Fibroblast of lung (primary cell): ENCODE measurements around the gene POLR1G. TPM values are rescaled to one million over a fixed set of nuclear protein-coding genes. Genes with fewer than 3 reads are reported as not detected.

Source experiments
- DNase-seq, 2 donors: peaks; one replicate each; pipeline versions ENCODE4 v3.0.0 to v3.0.0-alpha.2; 2010; ENCODE audit warnings: low read depth in 2 of 2
- H2AFZ ChIP-seq: 2 replicates; pipeline ENCODE4 v1.5.1; 2012; ENCODE audit warnings: low read length, control low read depth, inconsistent platforms
- H3K27ac ChIP-seq: 2 replicates; pipeline ENCODE4 v1.5.1; 2011; ENCODE audit warnings: low read length, control low read depth; ENCODE audit not compliant: insufficient read depth
- H3K27me3 ChIP-seq: 2 replicates; pipeline ENCODE4 v1.5.1; 2011; ENCODE audit warnings: mild to moderate bottlenecking, low read length; ENCODE audit not compliant: control insufficient read depth, insufficient read depth
- H3K36me3 ChIP-seq: 2 replicates; pipeline ENCODE4 v1.5.1; 2011; ENCODE audit warnings: low read length; ENCODE audit not compliant: control insufficient read depth, insufficient read depth
- H3K4me1 ChIP-seq: 2 replicates; pipeline ENCODE4 v1.5.1; 2011; ENCODE audit warnings: low read length; ENCODE audit not compliant: control insufficient read depth, insufficient read depth; ENCODE audit errors: extremely low read depth
- H3K4me2 ChIP-seq: 2 replicates; pipeline ENCODE4 v1.5.1; 2011; ENCODE audit warnings: low read length, control low read depth; ENCODE audit not compliant: insufficient read depth; ENCODE audit errors: extremely low read depth
- H3K4me3 ChIP-seq, 4 experiments: fragments of 200-600 bp in 1 of 4; sonication (generic) in 1 of 4; replicated peaks in 1 of 4; 2 replicates each; pipeline ENCODE4 v1.5.1; 2011 to 2016; ENCODE audit warnings: low read length in 4 of 4, low read depth in 3 of 4, mild to moderate bottlenecking in 3 of 4, control low read depth in 2 of 4, inconsistent platforms in 1 of 4, mixed read lengths in 1 of 4; ENCODE audit not compliant: insufficient read depth in 1 of 4; ENCODE audit errors: control extremely low read depth in 1 of 4
- H3K79me2 ChIP-seq: 2 replicates; pipeline ENCODE4 v1.5.1; 2012; ENCODE audit warnings: mild to moderate bottlenecking, low read length, inconsistent platforms; ENCODE audit not compliant: control insufficient read depth, insufficient read depth
- H3K9ac ChIP-seq: 2 replicates; pipeline ENCODE4 v1.5.1; 2011; ENCODE audit warnings: mild to moderate bottlenecking, low read length, control low read depth; ENCODE audit not compliant: insufficient read depth
- H3K9me3 ChIP-seq: 2 replicates; pipeline ENCODE4 v1.5.1; 2012; ENCODE audit warnings: low read depth, low read length; ENCODE audit not compliant: control insufficient read depth, insufficient read depth
- H4K20me1 ChIP-seq: 2 replicates; pipeline ENCODE4 v1.5.1; 2011; ENCODE audit warnings: low read length; ENCODE audit not compliant: control insufficient read depth, insufficient read depth; ENCODE audit errors: extremely low read depth
- CTCF ChIP-seq, 2 donors: IDR thresholded peaks in 1 of 2; conservative IDR thresholded peaks in 1 of 2; 1 replicate in 1 of 2; 2 replicates in 1 of 2; pipeline ENCODE4 v1.5.1; 2011 to 2012; ENCODE audit warnings: low read length in 2 of 2, control low read depth in 1 of 2, inconsistent platforms in 1 of 2, low read depth in 1 of 2, mild to moderate bottlenecking in 1 of 2
- EZH2 ChIP-seq: IDR thresholded peaks from 2 replicates; pipeline ENCODE4 v1.5.1; 2012; ENCODE audit warnings: low read length, control low read depth, mild to moderate bottlenecking; ENCODE audit errors: missing control alignments
- polyA plus RNA-seq, 2 donors: library from polyadenylated mRNA; depleted of rRNA in 1 of 2; stranded (reverse) in 1 of 2; unstranded in 1 of 2; fragments of >200 nt; gene quantifications; 2 replicates each; pipeline ENCODE4 v1.2.1, GENCODE V29; 2011 to 2012; ENCODE audit warnings: missing spikeins in 1 of 2
- total RNA-seq: library from RNA; depleted of rRNA; stranded (reverse); fragments of >200 nt; gene quantifications from 2 replicates; pipeline ENCODE4 v1.2.1, GENCODE V29; 2014

POLR1G gene
- total and polyA plus RNA-seq, 2 donors (not counting 1 experiment from before 2014, with no cell fraction given) = 3.6 to 4.7 TPM

- Histone ChIP-seq H3K27ac (no peak overlapping the region), H3K4me3 (no peak overlapping the region), H3K4me1 (no peaks in the 10 kb centered on the region), H3K79me2 (peaks cover 15% of the 10 kb centered on the region), H3K27me3 (no peaks in the 10 kb centered on the region), H2AFZ (no peak overlapping the region), H4K20me1 (no peaks in the 10 kb centered on the region), H3K9me3 (no peaks in the 10 kb centered on the region), H3K9ac (no peak overlapping the region), H3K36me3 (peaks cover 8% of the 10 kb centered on the region), H3K4me2 (no peak overlapping the region)
- TF ChIP-seq EZH2 = no peak
- no peak for TF ChIP-seq CTCF (conservative IDR thresholded peaks at IDR 0.05 in 1 of 2, IDR thresholded peaks at IDR 0.05 in 1 of 2; ENCODE audit: low read depth in 1 of 2, low read length in 2 of 2)
- no peak for DNase-seq
These were observed 38.3 kb upstream of the POLR1G start for GRCh38 chr19:45368127-45368526.

- Histone ChIP-seq H3K27ac (no peak overlapping the region), H3K27me3 (no peaks in the 10 kb centered on the region), H3K4me2 (peak overlapping the region; percentile 67), H4K20me1 (no peaks in the 10 kb centered on the region), H3K36me3 (peaks cover 4% of the 10 kb centered on the region), H3K9me3 (no peaks in the 10 kb centered on the region), H3K9ac (no peak overlapping the region), H2AFZ (no peak overlapping the region), H3K4me3 (peak overlapping the region in 2 of 4 experiments; percentile 33 to 75), H3K4me1 (no peaks in the 10 kb centered on the region), H3K79me2 (peaks cover 15% of the 10 kb centered on the region)
- no peak for DNase-seq
- TF ChIP-seq EZH2 (no peak), CTCF (conservative IDR thresholded peaks at IDR 0.05 in 1 of 2, IDR thresholded peaks at IDR 0.05 in 1 of 2; ENCODE audit: low read depth in 1 of 2, low read length in 2 of 2) (no peak)
These were observed 37.6 kb upstream of the POLR1G start for GRCh38 chr19:45368737-45369340.

GRCh38 chr19:45370410-45371204 lies 35.8 kb upstream of the POLR1G start, which contains the start of gene ERCC2:
ERCC2 (minus strand) TSS chr19:45370573; CDS start chr19:45370540, 33 bp downstream.
- H3K27ac ChIP-seq = peak within 1 kb of the TSS; percentile 82
- peak within 1 kb of the TSS; percentile 68 to 83 (median 74) for H3K4me3 ChIP-seq
- H3K4me1 ChIP-seq = no peaks in the 10 kb centered on the region
- peak within 1 kb of the TSS; percentile 77 for H3K9ac ChIP-seq
- H3K27me3 ChIP-seq = no peaks in the 10 kb centered on the region
- H2AFZ ChIP-seq = peak within 1 kb of the TSS; percentile 79
- TF ChIP-seq EZH2 (no peak), CTCF (conservative IDR thresholded peaks at IDR 0.05 in 1 of 2, IDR thresholded peaks at IDR 0.05 in 1 of 2; ENCODE audit: low read depth in 1 of 2, low read length in 2 of 2) (no peak)
- peak; percentile 98 to 99 for DNase-seq
- peaks cover 15% of the 10 kb centered on the region for H3K79me2 ChIP-seq
- H4K20me1 ChIP-seq = no peaks in the 10 kb centered on the region
- H3K36me3 ChIP-seq = peaks cover 2% of the 10 kb centered on the region
- H3K9me3 ChIP-seq = no peaks in the 10 kb centered on the region
- peak within 1 kb of the TSS; percentile 70 for H3K4me2 ChIP-seq
